Coronary artery (tissue), 2 donors: Measurements from ENCODE around the gene PCF11.

ENCODE experiments used
- DNase-seq: peaks from one replicate; pipeline ENCODE4 v3.0.0-alpha.2; 2017; ENCODE audit warnings: low spot score
- H3K27ac ChIP-seq, 2 donors: fragments of 200-600 bp; sonication (generic); one replicate each; pipeline ENCODE4 v1.5.1; 2016 to 2019
- H3K4me3 ChIP-seq: fragments of 200-600 bp; sonication (generic); 2 replicates; pipeline ENCODE4 v1.5.1; 2016; ENCODE audit warnings: mild to moderate bottlenecking, moderate library complexity
- CTCF ChIP-seq: fragments of 200-600 bp; sonication (generic); IDR thresholded peaks from one replicate; pipeline ENCODE4 v1.5.1; 2019; ENCODE audit warnings: antibody characterized with exemption

Gene PCF11

GRCh38 chr11:83152264-83152663 is 4.7 kb upstream of the PCF11 start:
- no peak for TF ChIP-seq CTCF
- DNase-seq: no peak
- Histone ChIP-seq H3K27ac (no peak overlapping the region), H3K4me3 (no peak overlapping the region)

DNA sequence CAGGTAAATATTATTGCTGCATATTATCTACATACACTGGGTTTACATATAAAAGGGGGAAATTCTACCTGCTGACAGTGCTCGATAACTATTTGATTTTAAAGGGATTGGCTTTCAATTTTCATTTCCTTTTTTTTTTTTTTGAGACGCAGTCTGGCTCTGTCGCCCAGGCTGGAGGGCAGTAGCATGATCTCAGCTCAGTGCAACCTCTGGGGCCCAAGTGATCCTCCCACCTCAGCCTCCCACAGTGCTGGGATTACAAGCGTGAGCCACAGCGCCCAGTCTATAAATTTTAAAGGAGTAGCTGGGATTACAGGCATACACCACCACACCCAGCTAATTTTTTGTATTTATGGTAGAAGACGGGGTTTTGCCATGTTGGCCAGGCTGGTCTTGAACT is 3.2 kb upstream of the PCF11 start:
- Histone ChIP-seq H3K27ac (no peak overlapping the region), H3K4me3 (no peak overlapping the region)
- DNase-seq: no peak
- TF ChIP-seq CTCF: no peak

DNA sequence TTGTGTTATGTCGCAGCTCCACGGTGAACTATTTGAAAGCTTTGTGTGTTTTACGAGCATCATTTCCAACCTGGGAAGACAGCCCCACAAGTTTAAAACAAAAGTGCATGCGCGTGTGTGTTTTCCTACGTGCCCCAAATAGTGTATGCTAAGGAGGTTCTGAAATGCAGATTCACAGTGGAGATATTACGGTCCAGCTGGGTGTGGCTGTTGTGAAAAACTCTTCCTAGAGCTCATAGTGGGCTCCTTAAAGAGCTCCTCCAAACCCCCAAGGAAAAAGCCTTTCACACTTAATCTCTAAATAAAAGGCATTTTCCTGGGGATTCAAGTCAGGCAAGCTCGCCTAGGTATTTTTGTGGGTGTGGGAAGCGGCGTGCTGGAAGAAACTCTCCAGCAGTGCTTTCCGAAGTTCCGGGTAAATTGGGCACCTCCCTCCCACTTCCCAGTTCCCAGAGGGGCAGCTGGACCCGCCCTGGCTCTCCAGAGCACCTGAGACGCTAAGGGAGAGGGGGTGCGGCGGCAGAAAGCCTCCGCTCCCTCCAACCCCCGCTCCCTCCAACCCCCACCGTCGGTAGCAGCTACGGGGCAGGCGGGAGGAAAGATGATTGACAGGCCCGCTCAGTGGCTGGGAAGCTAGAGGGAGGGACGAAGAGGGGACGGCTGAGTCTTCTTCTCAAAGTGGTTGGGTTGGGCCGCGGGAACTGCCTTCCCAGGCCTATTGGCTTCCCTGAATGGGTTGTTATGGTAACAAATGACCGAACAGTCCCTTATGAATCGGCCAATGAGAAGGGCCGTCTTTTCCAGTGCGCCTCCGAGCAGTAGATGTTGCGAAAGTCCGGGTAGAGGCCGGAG is 561 bp upstream of the PCF11 start:
- H3K27ac ChIP-seq: peak overlapping the region; percentile 96 to 100
- no peak for TF ChIP-seq CTCF
- peak; percentile 100 for DNase-seq
- peak overlapping the region; percentile 83 for H3K4me3 ChIP-seq

DNA sequence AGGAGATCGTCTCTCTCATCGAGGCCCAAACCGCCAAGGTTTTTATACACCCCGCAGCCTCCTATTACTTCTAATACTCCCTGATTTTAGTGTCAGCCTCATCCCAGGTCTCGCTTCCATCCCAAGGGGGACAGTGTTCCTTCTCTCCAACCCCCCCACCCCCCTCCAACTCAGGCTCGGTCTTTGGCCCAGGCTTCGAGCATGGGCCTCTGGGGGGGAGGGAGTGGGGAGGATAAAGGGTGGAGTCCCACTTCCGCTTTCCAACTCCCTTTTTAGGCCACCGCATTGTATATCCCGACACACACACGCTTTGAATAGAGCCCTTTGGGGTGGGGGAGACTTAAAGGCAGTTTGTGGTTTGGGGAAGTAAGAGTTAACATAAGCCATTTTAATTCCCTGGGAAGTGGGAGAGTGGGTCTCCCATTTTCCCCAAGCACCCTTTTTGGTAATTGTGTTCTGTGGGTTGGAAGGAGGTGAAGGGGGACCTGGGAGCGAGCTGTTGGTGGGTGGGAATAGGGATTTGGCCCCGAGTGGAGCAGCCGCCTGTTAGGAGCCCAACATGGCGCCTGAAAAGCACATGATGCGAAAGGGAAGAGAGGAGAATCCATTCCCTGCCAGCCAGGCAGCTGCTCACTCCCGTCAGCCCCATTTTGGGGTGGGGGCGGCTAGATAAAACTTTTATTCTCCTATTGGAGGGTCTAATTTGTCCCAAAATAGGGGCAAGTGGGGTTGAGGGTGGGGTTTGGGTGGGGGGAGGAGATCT is 844 bp downstream of the PCF11 start:
- Histone ChIP-seq H3K27ac (peak overlapping the region; percentile 100), H3K4me3 (peak overlapping the region; percentile 97)
- no peak for TF ChIP-seq CTCF
- DNase-seq: peak; percentile 80

- peak; percentile 19 for TF ChIP-seq CTCF
- Histone ChIP-seq H3K27ac (peak overlapping the region; percentile 100), H3K4me3 (peak overlapping the region; percentile 97)
- no peak for DNase-seq
Measured at GRCh38 chr11:83158357-83158786, 1.4 kb downstream of the PCF11 start.

GRCh38 chr11:83158965-83159901 is 2.3 kb downstream of the PCF11 start:
- Histone ChIP-seq H3K4me3 (peak overlapping the region; percentile 97), H3K27ac (peak overlapping the region; percentile 100)
- no peak for DNase-seq
- no peak for TF ChIP-seq CTCF
